GM23248 (cell line): ENCODE measurements around the gene MVB12B. TPM values are rescaled to one million over a fixed set of nuclear protein-coding genes. Genes with fewer than 3 reads are reported as not detected.

ENCODE experiments used
- DNase-seq: peaks from one replicate; pipeline ENCODE4 v3.0.0-alpha.2; 2015
- H2AFZ ChIP-seq: fragments of 200-600 bp; sonication (generic); 2 replicates; pipeline ENCODE4 v1.6.1; 2016; ENCODE audit warnings: antibody characterized with exemption
- H3F3A ChIP-seq: fragments of 200-600 bp; sonication (generic); 2 replicates; pipeline ENCODE4 v1.6.1; 2016; ENCODE audit warnings: mild to moderate bottlenecking, antibody characterized with exemption, mixed run types; ENCODE audit not compliant: insufficient read depth
- H3K27ac ChIP-seq: fragments of 200-600 bp; sonication (generic); 2 replicates; pipeline ENCODE4 v1.5.1; 2016; ENCODE audit warnings: mild to moderate bottlenecking
- H3K27me3 ChIP-seq: fragments of 200-600 bp; sonication (generic); replicated peaks from 2 replicates; pipeline ENCODE4 v1.6.1; 2016; ENCODE audit warnings: mild to moderate bottlenecking; ENCODE audit not compliant: insufficient read depth
- H3K36me3 ChIP-seq: fragments of 200-600 bp; sonication (generic); 2 replicates; pipeline ENCODE4 v1.6.1; 2016; ENCODE audit warnings: low read depth, mild to moderate bottlenecking
- H3K4me1 ChIP-seq: fragments of 200-600 bp; sonication (generic); 2 replicates; pipeline ENCODE4 v1.6.1; 2016; ENCODE audit warnings: mild to moderate bottlenecking; ENCODE audit not compliant: insufficient read depth
- H3K4me2 ChIP-seq: fragments of 200-600 bp; sonication (generic); one replicate; pipeline ENCODE4 v1.6.1; 2016; ENCODE audit warnings: mild to moderate bottlenecking; ENCODE audit not compliant: unreplicated experiment
- H3K4me3 ChIP-seq: fragments of 200-600 bp; sonication (generic); 2 replicates; pipeline ENCODE4 v1.5.1; 2016; ENCODE audit warnings: mild to moderate bottlenecking
- H3K79me2 ChIP-seq: fragments of 200-600 bp; sonication (generic); 2 replicates; pipeline ENCODE4 v1.6.1; 2016; ENCODE audit warnings: mild to moderate bottlenecking; ENCODE audit not compliant: insufficient read depth
- H3K9ac ChIP-seq: fragments of 200-600 bp; sonication (generic); 2 replicates; pipeline ENCODE4 v1.6.1; 2016; ENCODE audit warnings: mild to moderate bottlenecking
- H3K9me2 ChIP-seq: fragments of 200-600 bp; sonication (generic); 2 replicates; pipeline ENCODE4 v1.6.1; 2016; ENCODE audit warnings: mixed run types, mild to moderate bottlenecking, moderate library complexity; ENCODE audit not compliant: insufficient read depth
- H3K9me3 ChIP-seq: fragments of 200-600 bp; sonication (generic); one replicate; pipeline ENCODE4 v1.6.1; 2017; ENCODE audit warnings: low read depth
- H4K20me1 ChIP-seq: fragments of 200-600 bp; sonication (generic); 2 replicates; pipeline ENCODE4 v1.6.0; 2016; ENCODE audit not compliant: insufficient read depth
- EZH2 ChIP-seq: fragments of 200-600 bp; sonication (generic); IDR thresholded peaks from 2 replicates; pipeline ENCODE4 v1.6.1; 2018; ENCODE audit warnings: antibody characterized with exemption, mild to moderate bottlenecking; ENCODE audit not compliant: insufficient read depth, poor library complexity, severe bottlenecking
- EZH2phosphoT487 ChIP-seq: fragments of 200-600 bp; sonication (generic); IDR thresholded peaks from 2 replicates; pipeline ENCODE4 v1.6.1; 2018; ENCODE audit warnings: antibody characterized with exemption, moderate library complexity, mild to moderate bottlenecking, low read depth; ENCODE audit not compliant: insufficient read depth
- WGBS, 2 experiments: methylation state at CpG; one replicate each; pipeline ENCODE4 v1.1.6; 2015 to 2017; ENCODE audit warnings: low lambda C conversion rate in 2 of 2, low coverage in 1 of 2; ENCODE audit errors: missing lambda C conversion rate in 2 of 2; 5-methylcytosine and 5-hydroxymethylcytosine counted together
- in situ Hi-C: fragments of 300-500 bp; cut with MboI; formaldehyde crosslinking; loops from 2 replicates; pipeline ENCODE4 v1.15.0; 2020
- polyA plus RNA-seq: library from polyadenylated mRNA; unstranded; fragments of >200 nt; fragmentation: Nextera tagmentation; extraction: Ambion mirVana; gene quantifications from 2 replicates; pipeline ENCODE4 v1.2.1, GENCODE V29; 2016
- total RNA-seq: library from RNA; depleted of rRNA; stranded (reverse); fragments of >200 nt; shearing (Covaris generic); gene quantifications from 2 replicates; pipeline ENCODE4 v1.2.3, GENCODE V29; 2014

MVB12B gene
- total and polyA plus RNA-seq, 2 experiments from 2014 or later: 2.4 to 5.5 TPM

- H3K4me1 ChIP-seq: peaks cover 52% of the 10 kb centered on the region
- peak overlapping the region; percentile 74 for H2AFZ ChIP-seq
- H3K4me2 ChIP-seq: peak overlapping the region; percentile 62
- H3K27me3 ChIP-seq: no peaks in the 10 kb centered on the region
- 3% methylated on average over 11 of the region's 11 CpGs for WGBS, 2 experiments
- H3K9me2 ChIP-seq: no peaks in the 10 kb centered on the region
- in situ Hi-C loops: no loop called here
- 0 out of 2 replicates have a peak overlapping the region, but pooled peaks have one; percentile 15 for H3K4me3 ChIP-seq
- H3F3A ChIP-seq: peaks cover 44% of the 10 kb centered on the region
- DNase-seq: peak; percentile 94
- peak overlapping the region; percentile 67 for H3K9ac ChIP-seq
- peak overlapping the region; percentile 64 for H3K27ac ChIP-seq
- no peaks in the 10 kb centered on the region for H3K36me3 ChIP-seq
- H3K79me2 ChIP-seq: no peaks in the 10 kb centered on the region
- no peaks in the 10 kb centered on the region for H3K9me3 ChIP-seq
- no peaks in the 10 kb centered on the region for H4K20me1 ChIP-seq
- TF ChIP-seq EZH2 (no peak), EZH2phosphoT487 (no peak)
Measured at GRCh38 chr9:126440940-126441339, 114.3 kb downstream of the MVB12B start.

GRCh38 chr9:126442636-126443035 lies 116.0 kb downstream of the MVB12B start:
- DNase-seq: no peak
- in situ Hi-C loops: no loop called here
- Histone ChIP-seq H3K79me2 (no peaks in the 10 kb centered on the region), H3F3A (peaks cover 27% of the 10 kb centered on the region), H3K9me2 (no peaks in the 10 kb centered on the region), H3K9me3 (no peaks in the 10 kb centered on the region), H3K36me3 (no peaks in the 10 kb centered on the region), H3K4me1 (peaks cover 35% of the 10 kb centered on the region), H4K20me1 (no peaks in the 10 kb centered on the region), H2AFZ (no peak overlapping the region), H3K27me3 (no peaks in the 10 kb centered on the region), H3K27ac (no peak overlapping the region), H3K9ac (no peak overlapping the region), H3K4me3 (no peak overlapping the region), H3K4me2 (no peak overlapping the region)
- WGBS, 2 experiments: 100% methylated on average over 3 of the region's 3 CpGs
- no peak for TF ChIP-seq EZH2phosphoT487
- no peak for TF ChIP-seq EZH2

DNA sequence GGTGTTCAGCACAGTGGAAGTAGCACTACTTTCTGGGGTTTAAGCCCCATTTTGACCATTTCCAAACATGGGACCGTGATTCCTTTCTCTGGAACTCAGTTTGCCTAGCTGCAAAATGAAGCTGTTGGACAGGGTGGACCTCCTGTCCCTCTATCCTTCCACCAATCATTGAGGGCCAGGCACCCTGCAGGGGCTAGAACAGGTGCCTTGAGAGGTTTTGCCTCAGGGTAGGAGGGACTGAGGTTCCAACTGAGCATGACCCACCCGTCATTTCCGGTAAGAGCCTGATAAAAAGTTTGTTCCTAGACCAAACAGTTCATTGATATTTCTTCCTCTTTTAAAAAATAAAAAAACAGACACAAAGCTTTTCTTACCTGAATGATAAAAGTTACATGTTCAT lies 116.5 kb downstream of the MVB12B start:
- H4K20me1 ChIP-seq: no peaks in the 10 kb centered on the region
- TF ChIP-seq EZH2phosphoT487 (no peak), EZH2 (no peak)
- DNase-seq: no peak
- H2AFZ ChIP-seq: no peak overlapping the region
- WGBS, 2 experiments: 75 to 77% methylated on average over 3 of the region's 3 CpGs
- H3K27me3 ChIP-seq: no peaks in the 10 kb centered on the region
- no peaks in the 10 kb centered on the region for H3K36me3 ChIP-seq
- no peak overlapping the region for H3K27ac ChIP-seq
- peaks cover 22% of the 10 kb centered on the region for H3F3A ChIP-seq
- in situ Hi-C loops: no loop called here
- H3K4me2 ChIP-seq: no peak overlapping the region
- H3K79me2 ChIP-seq: no peaks in the 10 kb centered on the region
- no peaks in the 10 kb centered on the region for H3K9me2 ChIP-seq
- peaks cover 33% of the 10 kb centered on the region for H3K4me1 ChIP-seq
- no peak overlapping the region for H3K9ac ChIP-seq
- H3K4me3 ChIP-seq: no peak overlapping the region
- no peaks in the 10 kb centered on the region for H3K9me3 ChIP-seq

DNA sequence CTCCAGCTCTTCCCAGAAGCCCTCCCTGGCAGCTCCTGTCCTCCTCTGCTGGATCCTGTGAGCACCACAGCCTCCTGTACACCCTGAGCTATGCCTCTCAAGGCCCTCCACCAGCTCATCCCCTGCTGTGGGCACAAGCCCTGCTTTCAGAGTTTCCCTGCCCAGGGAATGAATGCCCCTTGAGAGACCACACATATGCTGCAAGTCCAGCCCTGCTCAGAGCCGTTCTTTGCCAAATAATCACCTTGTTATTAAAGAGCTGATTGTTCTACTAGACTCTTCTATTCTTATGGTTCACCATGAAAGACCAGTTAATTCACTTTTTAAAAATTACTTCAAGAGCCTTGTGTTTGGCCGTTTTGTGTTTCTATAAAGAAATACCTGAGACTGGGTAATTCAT lies 121.5 kb downstream of the MVB12B start:
- Histone ChIP-seq H3K27me3 (no peaks in the 10 kb centered on the region), H3K27ac (no peak overlapping the region), H3K4me1 (no peaks in the 10 kb centered on the region), H3K4me2 (no peak overlapping the region), H2AFZ (no peak overlapping the region), H3K9me3 (no peaks in the 10 kb centered on the region), H3K79me2 (no peaks in the 10 kb centered on the region), H3K36me3 (no peaks in the 10 kb centered on the region), H3F3A (no peaks in the 10 kb centered on the region), H3K4me3 (no peak overlapping the region), H4K20me1 (no peaks in the 10 kb centered on the region), H3K9me2 (no peaks in the 10 kb centered on the region), H3K9ac (no peak overlapping the region)
- DNase-seq: no peak
- TF ChIP-seq EZH2phosphoT487: no peak
- no peak for TF ChIP-seq EZH2
- 86 to 90% methylated on average over 2 of the region's 2 CpGs for WGBS, 2 experiments
- in situ Hi-C loops: no loop called here
